Adipocyte (in vitro differentiated cells): Measurements from ENCODE around the gene SCN4A.

Experiments
- DNase-seq: peaks from one replicate; pipeline ENCODE4 v3.0.0-alpha.2; 2015; ENCODE audit warnings: low read depth
- H3K27me3 ChIP-seq: replicated peaks from 2 replicates; pipeline ENCODE4 v1.7.0; 2013; ENCODE audit warnings: mild to moderate bottlenecking, low read length, moderate library complexity; ENCODE audit not compliant: control insufficient read depth, insufficient read depth
- H3K36me3 ChIP-seq: 2 replicates; pipeline ENCODE4 v1.7.0; 2013; ENCODE audit warnings: low read length, mild to moderate bottlenecking, moderate library complexity; ENCODE audit not compliant: control insufficient read depth, insufficient read depth, severe bottlenecking
- H3K4me1 ChIP-seq: 2 replicates; pipeline ENCODE4 v1.7.0; 2013; ENCODE audit warnings: mild to moderate bottlenecking, low read length, moderate library complexity; ENCODE audit not compliant: control insufficient read depth, insufficient read depth
- H3K4me3 ChIP-seq: 2 replicates; pipeline ENCODE4 v1.7.0; 2013; ENCODE audit warnings: mild to moderate bottlenecking, low read length, moderate library complexity
- H3K9ac ChIP-seq: 2 replicates; pipeline ENCODE4 v1.7.0; 2013; ENCODE audit warnings: mild to moderate bottlenecking, low read length, moderate library complexity
- H3K9me3 ChIP-seq: 2 replicates; pipeline ENCODE4 v1.7.0; 2013; ENCODE audit warnings: mild to moderate bottlenecking, low read length, moderate library complexity; ENCODE audit not compliant: control insufficient read depth

SCN4A gene

DNA sequence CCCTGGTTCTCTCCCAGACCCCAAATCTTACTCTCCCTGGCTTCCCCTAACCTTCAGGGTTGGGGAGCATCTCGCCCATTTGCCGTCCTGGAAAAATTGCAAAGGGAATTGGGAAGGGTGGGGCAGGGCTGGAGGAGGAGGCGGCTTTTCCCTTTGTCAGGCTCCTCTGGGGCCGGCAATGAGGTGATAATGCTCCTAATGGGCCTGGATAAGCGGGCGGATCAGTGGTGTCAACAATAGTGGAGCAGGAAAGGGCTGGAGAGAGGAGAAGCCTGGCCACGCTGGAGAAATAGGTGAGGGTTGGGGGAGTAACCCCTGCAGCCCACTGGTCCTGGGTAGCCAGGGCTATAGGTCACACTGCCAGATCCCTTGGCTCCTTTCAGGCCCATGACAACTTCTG lies 12.3 kb downstream of the SCN4A start:
- peaks cover 26% of the 10 kb centered on the region for H3K4me1 ChIP-seq
- peaks cover 3% of the 10 kb centered on the region for H3K27me3 ChIP-seq
- H3K9me3 ChIP-seq, result no peaks in the 10 kb centered on the region
- no peaks in the 10 kb centered on the region for H3K36me3 ChIP-seq
- no peak for DNase-seq
- H3K9ac ChIP-seq, result peak overlapping the region; percentile 42
- H3K4me3 ChIP-seq, result peak overlapping the region; percentile 72

GRCh38 chr17:63960006-63960405 lies 12.7 kb downstream of the SCN4A start:
- Histone ChIP-seq H3K27me3 (peaks cover 3% of the 10 kb centered on the region), H3K4me1 (peaks cover 26% of the 10 kb centered on the region), H3K4me3 (peak overlapping the region; percentile 72), H3K36me3 (no peaks in the 10 kb centered on the region), H3K9me3 (no peaks in the 10 kb centered on the region), H3K9ac (no peak overlapping the region)
- no peak for DNase-seq

GRCh38 chr17:63956296-63956920 lies 16.3 kb downstream of the SCN4A start:
- Histone ChIP-seq H3K9me3 (no peaks in the 10 kb centered on the region), H3K9ac (no peak overlapping the region), H3K27me3 (peaks cover 17% of the 10 kb centered on the region), H3K4me1 (peaks cover 8% of the 10 kb centered on the region), H3K36me3 (no peaks in the 10 kb centered on the region), H3K4me3 (no peak overlapping the region)
- DNase-seq, result peak; percentile 9

DNA sequence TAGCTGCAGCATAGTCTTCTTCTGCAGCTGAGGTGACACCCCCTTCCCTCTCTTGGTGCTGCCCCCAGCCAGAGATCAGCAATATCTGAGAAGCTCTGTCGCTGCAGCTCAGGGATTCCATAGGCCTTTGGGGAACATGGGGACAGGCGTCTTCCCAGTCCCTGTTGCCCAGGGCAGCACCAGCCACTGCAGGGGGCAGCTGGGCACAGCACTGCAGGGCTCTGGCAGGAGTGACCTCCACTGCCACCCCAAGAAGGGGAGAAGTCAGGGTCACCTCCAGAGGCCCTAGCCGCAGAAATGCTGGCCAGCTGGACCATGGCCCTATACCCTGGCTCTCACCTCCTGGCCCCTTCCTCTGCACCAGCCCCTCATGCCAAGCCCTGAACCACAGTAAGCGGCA lies 16.9 kb downstream of the SCN4A start:
- Histone ChIP-seq H3K27me3 (peaks cover 23% of the 10 kb centered on the region), H3K9me3 (no peaks in the 10 kb centered on the region), H3K9ac (no peak overlapping the region), H3K4me3 (no peak overlapping the region), H3K36me3 (no peaks in the 10 kb centered on the region), H3K4me1 (peaks cover 4% of the 10 kb centered on the region)
- DNase-seq, result no peak

- H3K27me3 ChIP-seq, result peaks cover 27% of the 10 kb centered on the region
- no peak overlapping the region for H3K9ac ChIP-seq
- H3K36me3 ChIP-seq, result no peaks in the 10 kb centered on the region
- DNase-seq, result no peak
- H3K4me3 ChIP-seq, result no peak overlapping the region
- peaks cover 3% of the 10 kb centered on the region for H3K4me1 ChIP-seq
- no peaks in the 10 kb centered on the region for H3K9me3 ChIP-seq
Measured at GRCh38 chr17:63955232-63955631, 17.5 kb downstream of the SCN4A start.

GRCh38 chr17:63954402-63955063 lies 18.2 kb downstream of the SCN4A start:
- Histone ChIP-seq H3K9me3 (no peaks in the 10 kb centered on the region), H3K4me1 (peaks cover 3% of the 10 kb centered on the region), H3K36me3 (no peaks in the 10 kb centered on the region), H3K4me3 (no peak overlapping the region), H3K9ac (no peak overlapping the region), H3K27me3 (peaks cover 27% of the 10 kb centered on the region)
- DNase-seq, result no peak

- Histone ChIP-seq H3K9me3 (no peaks in the 10 kb centered on the region), H3K9ac (no peak overlapping the region), H3K27me3 (peaks cover 27% of the 10 kb centered on the region), H3K36me3 (no peaks in the 10 kb centered on the region), H3K4me3 (no peak overlapping the region), H3K4me1 (peaks cover 3% of the 10 kb centered on the region)
- no peak for DNase-seq
Measured at GRCh38 chr17:63950940-63951907, 21.5 kb downstream of the SCN4A start.

DNA sequence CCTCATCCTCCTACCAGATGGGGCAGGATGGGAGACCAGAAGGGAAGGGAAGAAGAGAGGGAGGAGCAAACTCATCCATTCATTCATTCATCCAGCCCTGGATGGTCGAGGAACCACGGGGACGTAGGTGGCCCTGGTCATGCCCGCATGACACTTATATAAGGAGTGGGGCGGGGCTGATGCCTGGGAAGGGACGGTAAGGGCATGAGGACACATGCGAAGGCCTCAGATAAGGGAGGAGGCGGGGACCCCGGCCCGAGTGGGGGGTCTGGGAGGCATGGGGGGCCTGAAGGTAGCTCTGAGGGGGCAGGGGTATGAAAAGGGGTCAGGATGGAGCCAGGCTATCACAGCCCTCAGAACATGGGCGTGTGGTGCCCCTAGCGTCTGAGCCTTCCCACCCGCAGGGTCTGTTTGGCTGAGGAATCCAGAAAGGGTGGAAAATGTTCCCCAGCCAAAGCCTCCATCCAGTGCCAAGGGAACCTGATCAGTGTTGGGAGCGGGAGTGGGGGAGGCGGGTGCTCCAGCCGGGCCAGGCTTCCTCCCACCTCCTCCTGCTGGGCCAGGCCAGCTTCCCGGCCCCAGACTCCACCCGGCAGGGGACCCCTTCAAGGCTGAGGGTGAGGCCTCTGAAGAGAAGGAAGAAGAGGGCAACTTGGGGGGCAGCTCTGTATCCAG lies 23.0 kb downstream of the SCN4A start:
- H3K4me3 ChIP-seq, result no peak overlapping the region
- H3K4me1 ChIP-seq, result peaks cover 3% of the 10 kb centered on the region
- H3K27me3 ChIP-seq, result peaks cover 28% of the 10 kb centered on the region
- no peak overlapping the region for H3K9ac ChIP-seq
- no peaks in the 10 kb centered on the region for H3K36me3 ChIP-seq
- no peak for DNase-seq
- no peaks in the 10 kb centered on the region for H3K9me3 ChIP-seq

GRCh38 chr17:63948521-63948920 lies 24.2 kb downstream of the SCN4A start:
- Histone ChIP-seq H3K4me3 (no peak overlapping the region), H3K9ac (no peak overlapping the region), H3K4me1 (peaks cover 3% of the 10 kb centered on the region), H3K36me3 (no peaks in the 10 kb centered on the region), H3K9me3 (no peaks in the 10 kb centered on the region), H3K27me3 (peaks cover 27% of the 10 kb centered on the region)
- no peak for DNase-seq

- H3K4me1 ChIP-seq, result peaks cover 3% of the 10 kb centered on the region
- no peaks in the 10 kb centered on the region for H3K9me3 ChIP-seq
- no peaks in the 10 kb centered on the region for H3K36me3 ChIP-seq
- H3K27me3 ChIP-seq, result peaks cover 30% of the 10 kb centered on the region
- no peak overlapping the region for H3K4me3 ChIP-seq
- DNase-seq, result no peak
- H3K9ac ChIP-seq, result no peak overlapping the region
Measured at GRCh38 chr17:63947711-63948330, 24.9 kb downstream of the SCN4A start.
